HEK293 (cell line): ENCODE results near the gene NEIL1.

ENCODE experiments used
- CTCF ChIA-PET: fragments of 350-600 bp; formaldehyde crosslinking; extraction: SDS; loops from one replicate; lab custom pipeline; 2021; ENCODE audit warnings: antibody characterized with exemption; lab: Yijun Ruan, JAX
- POLR2A ChIA-PET: fragments of 300-600 bp; formaldehyde crosslinking; extraction: SDS; loops from one replicate; lab custom pipeline; 2020; ENCODE audit warnings: antibody characterized with exemption, inconsistent platforms; lab: Yijun Ruan, JAX
- H3K27ac ChIP-seq: fragments of 200-500 bp; sonication (Bioruptor generic); 2 replicates; pipeline ENCODE4 v1.5.1; 2014; ENCODE audit warnings: low read depth, low read length, control low read depth, inconsistent platforms; ENCODE audit errors: extremely low read depth
- H3K36me3 ChIP-seq, 2 experiments: fragments of 200-500 bp in 1 of 2; sonication (Bioruptor generic) in 1 of 2; 1 replicate in 1 of 2; 2 replicates in 1 of 2; pipeline ENCODE4 v1.5.1; 2014 to 2017; ENCODE audit warnings: inconsistent platforms in 2 of 2, low read length in 2 of 2; ENCODE audit not compliant: control insufficient read depth in 2 of 2, insufficient read depth in 1 of 2
- H3K4me1 ChIP-seq: fragments of 200-500 bp; sonication (Bioruptor generic); 2 replicates; pipeline ENCODE4 v1.5.1; 2014; ENCODE audit warnings: mild to moderate bottlenecking, low read length, inconsistent platforms; ENCODE audit not compliant: control insufficient read depth, insufficient read depth
- H3K4me3 ChIP-seq: 2 replicates; pipeline ENCODE4 v1.5.1; 2011; ENCODE audit warnings: low read depth, mild to moderate bottlenecking, control low read depth, low read length, moderate library complexity
- H3K9me3 ChIP-seq: fragments of 200-500 bp; sonication (Bioruptor generic); 2 replicates; pipeline ENCODE4 v1.5.1; 2014; ENCODE audit warnings: low read depth, low read length, inconsistent platforms; ENCODE audit not compliant: control insufficient read depth, insufficient read depth
- FEZF1 ChIP-seq: fragments of 450-650 bp; formaldehyde crosslinking; IDR thresholded peaks from 2 replicates; pipeline ENCODE4 v1.5.1; 2016; ENCODE audit warnings: missing biosample characterization, missing genetic modification characterization
- PRDM1 ChIP-seq: fragments of 450-650 bp; formaldehyde crosslinking; IDR thresholded peaks from 2 replicates; pipeline ENCODE4; 2016; ENCODE audit warnings: missing biosample characterization, missing genetic modification characterization
- SCRT2 ChIP-seq: fragments of 450-650 bp; formaldehyde crosslinking; IDR thresholded peaks from 2 replicates; pipeline ENCODE4 v1.5.1; 2016; ENCODE audit warnings: missing biosample characterization, missing genetic modification characterization
- SP2 ChIP-seq: fragments of 450-650 bp; formaldehyde crosslinking; IDR thresholded peaks from 2 replicates; pipeline ENCODE4 v1.5.1; 2016; ENCODE audit warnings: missing biosample characterization, missing genetic modification characterization
- ZFHX2 ChIP-seq: fragments of 450-650 bp; formaldehyde crosslinking; conservative IDR thresholded peaks from 2 replicates; pipeline ENCODE4 v1.5.1; 2016; ENCODE audit warnings: missing biosample characterization, missing genetic modification characterization
- ZNF121 ChIP-seq: fragments of 450-650 bp; formaldehyde crosslinking; IDR thresholded peaks from 2 replicates; pipeline ENCODE4 v1.5.1; 2016; ENCODE audit warnings: missing biosample characterization, missing genetic modification characterization
- ZNF146 ChIP-seq: fragments of 450-650 bp; formaldehyde crosslinking; IDR thresholded peaks from 2 replicates; pipeline ENCODE4 v1.5.1; 2016; ENCODE audit warnings: missing biosample characterization, missing genetic modification characterization
- ZNF169 ChIP-seq: fragments of 450-650 bp; formaldehyde crosslinking; IDR thresholded peaks from 2 replicates; pipeline ENCODE4 v1.5.1; 2016; ENCODE audit warnings: missing biosample characterization, missing genetic modification characterization
- ZNF366 ChIP-seq: fragments of 450-650 bp; formaldehyde crosslinking; conservative IDR thresholded peaks from 2 replicates; pipeline ENCODE4 v1.5.1; 2016; ENCODE audit warnings: missing biosample characterization, missing genetic modification characterization
- ZNF404 ChIP-seq: fragments of 450-650 bp; formaldehyde crosslinking; IDR thresholded peaks from 2 replicates; pipeline ENCODE4 v1.5.1; 2017; ENCODE audit warnings: missing biosample characterization, missing genetic modification characterization
- ZNF555 ChIP-seq: fragments of 450-650 bp; formaldehyde crosslinking; conservative IDR thresholded peaks from 2 replicates; pipeline ENCODE4 v1.5.1; 2017; ENCODE audit warnings: missing biosample characterization, mild to moderate bottlenecking, missing genetic modification characterization, inconsistent platforms
- ZNF560 ChIP-seq: fragments of 450-650 bp; formaldehyde crosslinking; IDR thresholded peaks from 2 replicates; pipeline ENCODE4 v1.5.1; 2017; ENCODE audit warnings: missing biosample characterization, missing genetic modification characterization, borderline replicate concordance
- TF ChIP-seq, protein P1 (sequence below): fragments of 450-650 bp; formaldehyde crosslinking; IDR thresholded peaks from 2 replicates; pipeline ENCODE4 v1.5.1; 2017; ENCODE audit warnings: missing biosample characterization, missing genetic modification characterization
- TF ChIP-seq, protein P2 (sequence below): fragments of 450-650 bp; formaldehyde crosslinking; IDR thresholded peaks from 2 replicates; pipeline ENCODE4 v1.5.1; 2016; ENCODE audit warnings: missing biosample characterization, missing genetic modification characterization, low read depth
- TF ChIP-seq, protein P3 (sequence below): fragments of 450-650 bp; formaldehyde crosslinking; IDR thresholded peaks from 2 replicates; pipeline ENCODE4 v1.5.0; 2017; ENCODE audit warnings: missing biosample characterization, missing genetic modification characterization, borderline replicate concordance
- TF ChIP-seq, protein P4 (sequence below): fragments of 450-650 bp; formaldehyde crosslinking; IDR thresholded peaks from 2 replicates; pipeline ENCODE4 v1.5.1; 2016; ENCODE audit warnings: missing biosample characterization, missing genetic modification characterization
- TF ChIP-seq, protein P5 (sequence below): fragments of 450-650 bp; formaldehyde crosslinking; IDR thresholded peaks from 2 replicates; pipeline ENCODE4 v1.5.1; 2016; ENCODE audit warnings: missing biosample characterization, missing genetic modification characterization

Gene NEIL1

DNA sequence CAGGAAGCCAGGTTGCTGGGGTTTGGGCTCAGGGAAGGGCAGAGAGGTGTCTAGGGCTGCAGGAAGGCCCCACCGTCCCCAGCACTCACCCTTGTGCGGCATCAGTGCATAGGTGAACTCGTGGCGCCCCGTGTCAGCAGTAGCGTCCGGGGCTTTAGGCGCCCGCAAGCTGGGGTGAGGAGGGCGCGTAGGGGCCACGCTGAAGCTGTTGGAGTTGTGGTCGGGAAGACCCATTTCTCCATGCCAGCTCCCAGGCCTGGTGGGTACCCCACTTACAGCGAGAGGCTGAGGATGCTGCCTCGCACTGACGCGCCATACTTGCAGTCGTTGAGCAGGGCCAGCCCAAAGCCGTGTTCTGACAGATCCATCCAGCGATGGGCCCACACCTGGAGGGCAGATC, 9.7 kb downstream of the NEIL1 start:
- Histone ChIP-seq H3K4me3 (no peak overlapping the region), H3K9me3 (no peaks in the 10 kb centered on the region), H3K36me3 (peaks cover 9 to 71% of the 10 kb centered on the region in 2 experiments), H3K4me1 (no peaks in the 10 kb centered on the region), H3K27ac (no peak overlapping the region)
- POLR2A ChIA-PET: interaction anchor here (2.0 kb wide), 1 partner anchor 11 kb away, joined by 17 read pairs; the partner anchor contains the start of gene MAN2C1
- TF ChIP-seq, protein P1, sequence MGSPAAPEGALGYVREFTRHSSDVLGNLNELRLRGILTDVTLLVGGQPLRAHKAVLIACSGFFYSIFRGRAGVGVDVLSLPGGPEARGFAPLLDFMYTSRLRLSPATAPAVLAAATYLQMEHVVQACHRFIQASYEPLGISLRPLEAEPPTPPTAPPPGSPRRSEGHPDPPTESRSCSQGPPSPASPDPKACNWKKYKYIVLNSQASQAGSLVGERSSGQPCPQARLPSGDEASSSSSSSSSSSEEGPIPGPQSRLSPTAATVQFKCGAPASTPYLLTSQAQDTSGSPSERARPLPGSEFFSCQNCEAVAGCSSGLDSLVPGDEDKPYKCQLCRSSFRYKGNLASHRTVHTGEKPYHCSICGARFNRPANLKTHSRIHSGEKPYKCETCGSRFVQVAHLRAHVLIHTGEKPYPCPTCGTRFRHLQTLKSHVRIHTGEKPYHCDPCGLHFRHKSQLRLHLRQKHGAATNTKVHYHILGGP (tag by site-specific recombination): no peak
- TF ChIP-seq, protein P2, sequence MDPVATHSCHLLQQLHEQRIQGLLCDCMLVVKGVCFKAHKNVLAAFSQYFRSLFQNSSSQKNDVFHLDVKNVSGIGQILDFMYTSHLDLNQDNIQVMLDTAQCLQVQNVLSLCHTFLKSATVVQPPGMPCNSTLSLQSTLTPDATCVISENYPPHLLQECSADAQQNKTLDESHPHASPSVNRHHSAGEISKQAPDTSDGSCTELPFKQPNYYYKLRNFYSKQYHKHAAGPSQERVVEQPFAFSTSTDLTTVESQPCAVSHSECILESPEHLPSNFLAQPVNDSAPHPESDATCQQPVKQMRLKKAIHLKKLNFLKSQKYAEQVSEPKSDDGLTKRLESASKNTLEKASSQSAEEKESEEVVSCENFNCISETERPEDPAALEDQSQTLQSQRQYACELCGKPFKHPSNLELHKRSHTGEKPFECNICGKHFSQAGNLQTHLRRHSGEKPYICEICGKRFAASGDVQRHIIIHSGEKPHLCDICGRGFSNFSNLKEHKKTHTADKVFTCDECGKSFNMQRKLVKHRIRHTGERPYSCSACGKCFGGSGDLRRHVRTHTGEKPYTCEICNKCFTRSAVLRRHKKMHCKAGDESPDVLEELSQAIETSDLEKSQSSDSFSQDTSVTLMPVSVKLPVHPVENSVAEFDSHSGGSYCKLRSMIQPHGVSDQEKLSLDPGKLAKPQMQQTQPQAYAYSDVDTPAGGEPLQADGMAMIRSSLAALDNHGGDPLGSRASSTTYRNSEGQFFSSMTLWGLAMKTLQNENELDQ (tag by site-specific recombination): no peak
- TF ChIP-seq, protein P3, sequence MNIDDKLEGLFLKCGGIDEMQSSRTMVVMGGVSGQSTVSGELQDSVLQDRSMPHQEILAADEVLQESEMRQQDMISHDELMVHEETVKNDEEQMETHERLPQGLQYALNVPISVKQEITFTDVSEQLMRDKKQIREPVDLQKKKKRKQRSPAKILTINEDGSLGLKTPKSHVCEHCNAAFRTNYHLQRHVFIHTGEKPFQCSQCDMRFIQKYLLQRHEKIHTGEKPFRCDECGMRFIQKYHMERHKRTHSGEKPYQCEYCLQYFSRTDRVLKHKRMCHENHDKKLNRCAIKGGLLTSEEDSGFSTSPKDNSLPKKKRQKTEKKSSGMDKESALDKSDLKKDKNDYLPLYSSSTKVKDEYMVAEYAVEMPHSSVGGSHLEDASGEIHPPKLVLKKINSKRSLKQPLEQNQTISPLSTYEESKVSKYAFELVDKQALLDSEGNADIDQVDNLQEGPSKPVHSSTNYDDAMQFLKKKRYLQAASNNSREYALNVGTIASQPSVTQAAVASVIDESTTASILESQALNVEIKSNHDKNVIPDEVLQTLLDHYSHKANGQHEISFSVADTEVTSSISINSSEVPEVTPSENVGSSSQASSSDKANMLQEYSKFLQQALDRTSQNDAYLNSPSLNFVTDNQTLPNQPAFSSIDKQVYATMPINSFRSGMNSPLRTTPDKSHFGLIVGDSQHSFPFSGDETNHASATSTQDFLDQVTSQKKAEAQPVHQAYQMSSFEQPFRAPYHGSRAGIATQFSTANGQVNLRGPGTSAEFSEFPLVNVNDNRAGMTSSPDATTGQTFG (tag by site-specific recombination): no peak
- TF ChIP-seq, protein P4, sequence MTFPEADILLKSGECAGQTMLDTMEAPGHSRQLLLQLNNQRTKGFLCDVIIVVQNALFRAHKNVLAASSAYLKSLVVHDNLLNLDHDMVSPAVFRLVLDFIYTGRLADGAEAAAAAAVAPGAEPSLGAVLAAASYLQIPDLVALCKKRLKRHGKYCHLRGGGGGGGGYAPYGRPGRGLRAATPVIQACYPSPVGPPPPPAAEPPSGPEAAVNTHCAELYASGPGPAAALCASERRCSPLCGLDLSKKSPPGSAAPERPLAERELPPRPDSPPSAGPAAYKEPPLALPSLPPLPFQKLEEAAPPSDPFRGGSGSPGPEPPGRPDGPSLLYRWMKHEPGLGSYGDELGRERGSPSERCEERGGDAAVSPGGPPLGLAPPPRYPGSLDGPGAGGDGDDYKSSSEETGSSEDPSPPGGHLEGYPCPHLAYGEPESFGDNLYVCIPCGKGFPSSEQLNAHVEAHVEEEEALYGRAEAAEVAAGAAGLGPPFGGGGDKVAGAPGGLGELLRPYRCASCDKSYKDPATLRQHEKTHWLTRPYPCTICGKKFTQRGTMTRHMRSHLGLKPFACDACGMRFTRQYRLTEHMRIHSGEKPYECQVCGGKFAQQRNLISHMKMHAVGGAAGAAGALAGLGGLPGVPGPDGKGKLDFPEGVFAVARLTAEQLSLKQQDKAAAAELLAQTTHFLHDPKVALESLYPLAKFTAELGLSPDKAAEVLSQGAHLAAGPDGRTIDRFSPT (tag by site-specific recombination): no peak
- TF ChIP-seq ZNF404 (tag by site-specific recombination) (no peak), FEZF1 (tag by site-specific recombination) (no peak), ZNF560 (tag by site-specific recombination) (no peak), SP2 (no peak), ZNF555 (no peak), ZNF146 (no peak), ZNF366 (tag by site-specific recombination) (no peak), ZNF121 (tag by site-specific recombination) (no peak), ZNF169 (tag by site-specific recombination) (no peak), ZFHX2 (no peak), PRDM1 (tag by site-specific recombination) (no peak), SCRT2 (no peak)
- TF ChIP-seq, protein P5, sequence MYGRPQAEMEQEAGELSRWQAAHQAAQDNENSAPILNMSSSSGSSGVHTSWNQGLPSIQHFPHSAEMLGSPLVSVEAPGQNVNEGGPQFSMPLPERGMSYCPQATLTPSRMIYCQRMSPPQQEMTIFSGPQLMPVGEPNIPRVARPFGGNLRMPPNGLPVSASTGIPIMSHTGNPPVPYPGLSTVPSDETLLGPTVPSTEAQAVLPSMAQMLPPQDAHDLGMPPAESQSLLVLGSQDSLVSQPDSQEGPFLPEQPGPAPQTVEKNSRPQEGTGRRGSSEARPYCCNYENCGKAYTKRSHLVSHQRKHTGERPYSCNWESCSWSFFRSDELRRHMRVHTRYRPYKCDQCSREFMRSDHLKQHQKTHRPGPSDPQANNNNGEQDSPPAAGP: no peak
- CTCF ChIA-PET: interaction anchor here (0.7 to 5.8 kb wide), 2 partner anchors 11 to 83 kb away, joined by 4 to 40 read pairs; partner anchors contain the start of gene MAN2C1
